ENCODE measurements around the gene OR2S2. TPM values are rescaled to one million over a fixed set of nuclear protein-coding genes. Genes with fewer than 3 reads are reported as not detected.

Gene OR2S2
- total RNA-seq, 1 experiment from 2014 or later = not detected

DNA sequence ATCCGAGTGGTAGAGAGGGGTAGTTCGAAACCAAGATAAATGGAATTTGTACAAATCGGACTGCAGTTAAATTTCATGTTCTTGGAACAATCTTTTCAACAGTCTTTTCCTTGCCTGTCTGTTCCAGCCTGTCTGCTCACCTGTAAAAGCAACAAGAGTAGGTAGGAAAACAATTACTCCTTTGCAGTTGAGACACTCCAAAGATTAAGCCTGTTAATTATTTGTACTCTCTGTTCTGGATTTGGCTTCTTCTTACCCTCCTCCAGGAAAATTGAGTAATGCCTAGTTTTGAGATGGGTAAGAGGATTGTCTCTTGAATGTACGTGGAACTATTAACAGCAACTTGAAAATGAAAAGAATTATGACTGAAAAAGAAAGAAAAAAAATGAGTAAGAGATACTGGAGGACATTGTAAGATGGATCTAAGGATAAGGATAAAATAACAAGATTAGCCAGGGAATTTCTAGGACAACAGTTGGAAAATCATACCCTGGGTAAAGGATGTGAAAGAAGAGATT lies 24.3 kb downstream of the OR2S2 start:
- Histone ChIP-seq H3K36me3 (ENCODE audit: control insufficient read depth, insufficient read depth, low read length) (no peaks in the 10 kb centered on the region), H3K4me1 (peaks cover 4% of the 10 kb centered on the region; the same call in 1 of the 2 replicates), H3K27me3 (replicated peaks; ENCODE audit: control insufficient read depth, insufficient read depth, low read length) (no peaks in the 10 kb centered on the region), H3K9me3 (no peaks in the 10 kb centered on the region), H3K4me3 (ENCODE audit: low read depth, low read length) (no peak overlapping the region)
- Mint-ChIP-seq H3K36me3 (ENCODE audit: insufficient read depth, unreplicated experiment) (no peaks in the 10 kb centered on the region), H3K27me3 (ENCODE audit: insufficient read depth, unreplicated experiment) (peaks cover 5% of the 10 kb centered on the region), H3K9me3 (ENCODE audit: unreplicated experiment) (no peaks in the 10 kb centered on the region), H3K4me1 (ENCODE audit: low read depth, unreplicated experiment) (no peaks in the 10 kb centered on the region), H3K27ac (ENCODE audit: unreplicated experiment) (no peak overlapping the region), H3K4me3 (ENCODE audit: unreplicated experiment) (no peak overlapping the region)
- no TSS peak for BruUV-seq (replicated peaks)
- ChIA-PET CTCF (no interaction called here), POLR2A (no interaction called here)
- intact Hi-C loops (cut with micrococcal nuclease; ENCODE audit: unreplicated experiment) = no loop called here
- no peak for TF ChIP-seq CTCF (IDR thresholded peaks at IDR 0.05; ENCODE audit: insufficient read depth in 1 of 2, low read depth in 1 of 2, low read length in 1 of 2, severe bottlenecking in 1 of 2, unreplicated experiment in 1 of 2)
- no peak for DNase-seq

DNA sequence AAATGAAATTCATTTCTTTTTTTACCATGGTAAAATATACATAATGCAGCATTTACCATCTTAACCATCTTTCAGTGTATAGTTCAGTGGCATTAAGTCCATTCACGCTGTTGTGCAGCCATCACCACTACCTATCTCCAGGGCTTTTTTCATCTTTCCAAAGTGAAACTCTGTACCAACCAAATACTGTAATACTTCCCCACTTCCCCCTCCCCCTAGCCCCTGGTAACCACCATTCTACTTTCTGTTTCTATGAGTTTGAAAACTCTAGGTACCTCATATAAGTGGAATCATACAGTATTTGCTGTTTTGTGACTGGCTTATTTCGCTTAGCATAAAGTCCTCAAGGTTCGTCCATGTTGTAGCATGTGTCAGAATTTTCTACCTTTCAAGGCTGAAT lies 25.2 kb downstream of the OR2S2 start:
- no peaks in the 10 kb centered on the region for H3K36me3 ChIP-seq (ENCODE audit: control insufficient read depth, insufficient read depth, low read length)
- intact Hi-C loops (cut with micrococcal nuclease; ENCODE audit: unreplicated experiment) = no loop called here
- H3K36me3 Mint-ChIP-seq (ENCODE audit: insufficient read depth, unreplicated experiment) = no peaks in the 10 kb centered on the region
- no peak overlapping the region for H3K4me3 Mint-ChIP-seq (ENCODE audit: unreplicated experiment)
- no peaks in the 10 kb centered on the region for H3K4me1 Mint-ChIP-seq (ENCODE audit: low read depth, unreplicated experiment)
- no peaks in the 10 kb centered on the region for H3K9me3 Mint-ChIP-seq (ENCODE audit: unreplicated experiment)
- no peak for TF ChIP-seq CTCF (IDR thresholded peaks at IDR 0.05; ENCODE audit: insufficient read depth in 1 of 2, low read depth in 1 of 2, low read length in 1 of 2, severe bottlenecking in 1 of 2, unreplicated experiment in 1 of 2)
- DNase-seq = no peak
- ChIA-PET CTCF (no interaction called here), POLR2A (no interaction called here)
- H3K9me3 ChIP-seq = no peaks in the 10 kb centered on the region
- H3K4me3 ChIP-seq (ENCODE audit: low read depth, low read length) = no peak overlapping the region
- no TSS peak for BruUV-seq (replicated peaks)
- H3K4me1 ChIP-seq = peaks cover 4% of the 10 kb centered on the region; the same call in 1 of the 2 replicates
- peaks cover 5% of the 10 kb centered on the region for H3K27me3 Mint-ChIP-seq (ENCODE audit: insufficient read depth, unreplicated experiment)
- no peak overlapping the region for H3K27ac Mint-ChIP-seq (ENCODE audit: unreplicated experiment)
- no peaks in the 10 kb centered on the region for H3K27me3 ChIP-seq (replicated peaks; ENCODE audit: control insufficient read depth, insufficient read depth, low read length)

DNA sequence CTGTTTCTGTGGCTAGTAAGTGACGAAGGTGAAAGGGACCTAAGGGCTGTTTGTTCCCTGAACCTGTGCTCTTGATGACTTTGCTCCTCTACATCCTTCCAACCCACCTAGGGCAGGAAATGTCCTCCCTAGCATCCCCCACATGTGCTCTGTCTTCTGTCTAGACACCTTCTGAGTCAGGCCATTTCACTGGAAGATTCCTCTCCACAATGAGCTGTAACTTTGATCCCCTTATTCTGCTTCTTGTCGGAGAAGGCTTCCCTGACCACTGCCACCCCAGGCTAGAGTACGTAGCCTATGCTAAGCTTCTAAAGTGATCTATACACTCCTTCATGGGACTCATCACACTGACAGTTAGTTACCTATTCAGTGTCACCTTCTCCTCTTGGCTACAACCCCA lies 27.0 kb downstream of the OR2S2 start:
- Mint-ChIP-seq H3K27ac (ENCODE audit: unreplicated experiment) (no peak overlapping the region), H3K4me1 (ENCODE audit: low read depth, unreplicated experiment) (no peaks in the 10 kb centered on the region), H3K4me3 (ENCODE audit: unreplicated experiment) (no peak overlapping the region), H3K27me3 (ENCODE audit: insufficient read depth, unreplicated experiment) (peaks cover 5% of the 10 kb centered on the region), H3K36me3 (ENCODE audit: insufficient read depth, unreplicated experiment) (no peaks in the 10 kb centered on the region), H3K9me3 (ENCODE audit: unreplicated experiment) (no peaks in the 10 kb centered on the region)
- Histone ChIP-seq H3K36me3 (ENCODE audit: control insufficient read depth, insufficient read depth, low read length) (no peaks in the 10 kb centered on the region), H3K4me1 (peaks cover 4% of the 10 kb centered on the region; the same call in 1 of the 2 replicates), H3K4me3 (ENCODE audit: low read depth, low read length) (no peak overlapping the region), H3K9me3 (no peaks in the 10 kb centered on the region), H3K27me3 (replicated peaks; ENCODE audit: control insufficient read depth, insufficient read depth, low read length) (no peaks in the 10 kb centered on the region)
- no peak for TF ChIP-seq CTCF (IDR thresholded peaks at IDR 0.05; ENCODE audit: insufficient read depth in 1 of 2, low read depth in 1 of 2, low read length in 1 of 2, severe bottlenecking in 1 of 2, unreplicated experiment in 1 of 2)
- DNase-seq = no peak
- POLR2A ChIA-PET = no interaction called here
- BruUV-seq (replicated peaks) = no TSS peak
- intact Hi-C loops (cut with micrococcal nuclease; ENCODE audit: unreplicated experiment) = no loop called here
- CTCF ChIA-PET = interaction anchor here (1.3 kb wide), 1 partner anchor 28 kb away, joined by 3 read pairs; no protein-coding TSS in a partner anchor

Measured in Caco-2 (cell line).